Gastrocnemius medialis (tissue), 4 donors: Measurements from ENCODE around the gene CD34.

ENCODE experiments used
- CTCF ChIP-seq, 5 experiments: fragments of 450-650 bp in 3 of 5; fragments of 200-600 bp in 2 of 5; sonication (generic) in 2 of 5; IDR thresholded peaks in 4 of 5; conservative IDR thresholded peaks in 1 of 5; 1 replicate in 4 of 5; 2 replicates in 1 of 5; pipeline ENCODE4 v1.5.1; 2016 to 2019; ENCODE audit warnings: antibody characterized with exemption in 5 of 5, mild to moderate bottlenecking in 3 of 5, moderate library complexity in 3 of 5
- POLR2A ChIP-seq, 2 donors: fragments of 450-650 bp; IDR thresholded peaks; one replicate each; pipeline ENCODE4 v1.6.1; 2017; ENCODE audit warnings: antibody characterized with exemption in 2 of 2, mild to moderate bottlenecking in 2 of 2, moderate library complexity in 2 of 2

- TF ChIP-seq POLR2A (IDR thresholded peaks at IDR 0.05) (no peak), CTCF (IDR thresholded peaks at IDR 0.05 in 4 of 5, conservative IDR thresholded peaks at IDR 0.05 in 1 of 5) (no peak)
Measured at GRCh38 chr1:207918581-207918980, 7.7 kb upstream of the CD34 start.
